Endothelial cell of coronary artery (primary cell): ENCODE results near the gene DDIT3. TPM values are rescaled to one million over a fixed set of nuclear protein-coding genes. Genes with fewer than 3 reads are reported as not detected.

Experiments used
- total RNA-seq: library from RNA; depleted of rRNA; stranded (reverse); fragments of >200 nt; gene quantifications from 2 replicates; pipeline ENCODE4 v1.2.3, GENCODE V29; 2014

Gene DDIT3
- total RNA-seq: 6.0 and 10.1 TPM in 2 replicates

GRCh38 chr12:57520053-57520818 lies at the start of gene DDIT3:
Gene DDIT3, minus strand, starts transcription at chr12:57520514. Its CDS starts 3,108 bp downstream, at chr12:57517406.

GRCh38 chr12:57549909-57550640 lies 29.8 kb upstream of the DDIT3 start, which contains the start of gene KIF5A:
Gene KIF5A, plus strand, starts transcription at chr12:57550044. Its CDS starts 228 bp downstream, at chr12:57550272.

GRCh38 chr12:57546438-57547287 lies 26.3 kb upstream of the DDIT3 start, which contains the start of gene DCTN2:
Gene DCTN2, minus strand, starts transcription at chr12:57547192. Its CDS starts 129 bp downstream, at chr12:57547063.

GRCh38 chr12:57522011-57522886 lies 1.9 kb upstream of the DDIT3 start, which contains the start of gene MBD6:
Gene MBD6, plus strand, starts transcription at chr12:57522824. Its CDS starts 1,480 bp downstream, at chr12:57524304.

GRCh38 chr12:57487597-57488401 lies 32.5 kb downstream of the DDIT3 start, which contains the start of gene MARS1:
Gene MARS1, plus strand, starts transcription at chr12:57488068. Its CDS starts 23 bp downstream, at chr12:57488091.

GRCh38 chr12:57479376-57480115 lies 40.8 kb downstream of the DDIT3 start, which contains the start of gene ARHGAP9:
Gene ARHGAP9, minus strand, starts transcription at chr12:57479866. Its CDS starts 460 bp downstream, at chr12:57479406.

Other genes starting within 250 kb of the DDIT3 start
- 4.0 and 8.5 TPM in 2 replicates for gene R3HDM2, start 89.5 kb downstream of the DDIT3 start, total RNA-seq
- not detected in 2 replicates for gene INHBC, start 85.7 kb downstream of the DDIT3 start, total RNA-seq
- gene INHBE, start 65.2 kb downstream of the DDIT3 start, total RNA-seq: not detected in 2 replicates
- gene GLI1, start 60.7 kb downstream of the DDIT3 start, total RNA-seq: 0.45 TPM in 1 of 2 replicates, not detected in the other
- not detected in 2 replicates for gene ARHGAP9, start 40.6 kb downstream of the DDIT3 start, total RNA-seq
- gene MARS1, start 32.4 kb downstream of the DDIT3 start, total RNA-seq: 138 and 187 TPM in 2 replicates
- 6.2 and 9.5 TPM in 2 replicates for gene MBD6, start 2.3 kb upstream of the DDIT3 start, total RNA-seq
- 72.8 and 90.9 TPM in 2 replicates for gene DCTN2, start 26.7 kb upstream of the DDIT3 start, total RNA-seq
- under 0.01 and 0.09 TPM in 2 replicates for gene KIF5A, start 29.5 kb upstream of the DDIT3 start, total RNA-seq
- 5.5 and 7.9 TPM in 2 replicates for gene PIP4K2C, start 70.7 kb upstream of the DDIT3 start, total RNA-seq
- 3.3 and 11.0 TPM in 2 replicates for gene DTX3, start 84.3 kb upstream of the DDIT3 start, total RNA-seq
- 1.8 and 10.7 TPM in 2 replicates for gene ARHGEF25, start 90.9 kb upstream of the DDIT3 start, total RNA-seq
- 0.18 and 0.94 TPM in 2 replicates for gene B4GALNT1, start 112.7 kb upstream of the DDIT3 start, total RNA-seq
- 164 and 240 TPM in 2 replicates for gene OS9, start 173.6 kb upstream of the DDIT3 start, total RNA-seq
- gene AGAP2, start 218.2 kb upstream of the DDIT3 start, total RNA-seq: under 0.01 and 0.09 TPM in 2 replicates
- gene TSPAN31, start 224.5 kb upstream of the DDIT3 start, total RNA-seq: 40.5 and 57.2 TPM in 2 replicates
- gene CDK4, start 231.8 kb upstream of the DDIT3 start, total RNA-seq: 108 and 143 TPM in 2 replicates
- gene MARCHF9, start 234.6 kb upstream of the DDIT3 start, total RNA-seq: 3.0 and 3.2 TPM in 2 replicates
- gene CYP27B1, start 246.6 kb upstream of the DDIT3 start, total RNA-seq: 0.38 and 0.54 TPM in 2 replicates